K562 (cell line): ENCODE results near the gene ATP8B4. TPM values are rescaled to one million over a fixed set of nuclear protein-coding genes. Genes with fewer than 3 reads are reported as not detected.
A peak's percentile ranks its signal among the peaks of the same experiment; 100 is the strongest.

Experiments used
- ATAC-seq: fragments of 200-7000 bp; cut with Tn5 transposase; 3 replicates; pipeline ENCODE4 v1.9.1; 2020; ENCODE audit warnings: moderate library complexity
- BruUV-seq: library from RNA; stranded (reverse); fragments of 400-500 nt; replicated peaks from 2 replicates; lab custom pipeline; 2021; lab: Mats Ljungman, UMichigan
- CTCF ChIA-PET: fragments of 300-600 bp; formaldehyde crosslinking; extraction: SDS; loops from one replicate; lab custom pipeline; 2021; ENCODE audit warnings: low intra/inter-chr PET ratio; lab: Yijun Ruan, JAX
- POLR2A ChIA-PET: fragments of 300-600, 350-650 bp; sonication (Branson Sonifier 250); formaldehyde crosslinking; extraction: SDS; loops from one replicate; lab custom pipeline; 2021; ENCODE audit warnings: antibody characterized with exemption, inconsistent platforms; lab: Yijun Ruan, JAX
- DNase-seq, 4 experiments: peaks; one replicate each; pipeline versions ENCODE4 v3.0.0 to v3.0.0-alpha.2; 2011 to 2018; ENCODE audit warnings: low spot score in 3 of 4, mixed read lengths in 3 of 4; ENCODE audit errors: extremely low read depth in 1 of 4
- FAIRE-seq: peaks from 2 replicates; lab custom pipeline; 2011; peaks lifted over from hg19 to GRCh38; lab: Jason Lieb, UNC
- H2AFZ ChIP-seq: 2 replicates; pipeline ENCODE4 v1.6.0; 2011; ENCODE audit warnings: low read depth, low read length, control low read depth, inconsistent platforms
- H3K27ac ChIP-seq: fragments of 200-600 bp; 3 replicates; pipeline ENCODE4 v1.8.0; 2011; ENCODE audit warnings: low read depth, mild to moderate bottlenecking, control low read depth, inconsistent platforms, low read length, moderate library complexity, mixed read lengths; ENCODE audit errors: extremely low read depth
- H3K27me3 ChIP-seq, 2 experiments: fragments of 300-600 bp in 1 of 2; 2 replicates in 1 of 2; 3 replicates in 1 of 2; pipeline versions ENCODE4 v1.6.0 to v1.8.0; 2011; ENCODE audit warnings: inconsistent platforms in 2 of 2, low read length in 2 of 2, mild to moderate bottlenecking in 1 of 2, mixed read lengths in 1 of 2, moderate library complexity in 1 of 2; ENCODE audit not compliant: control insufficient read depth in 2 of 2, insufficient read depth in 2 of 2
- H3K36me3 ChIP-seq: fragments of 300-600 bp; 3 replicates; pipeline ENCODE4 v1.8.0; 2011; ENCODE audit warnings: mild to moderate bottlenecking, low read length, inconsistent platforms; ENCODE audit not compliant: control insufficient read depth, insufficient read depth
- H3K4me1 ChIP-seq, 2 experiments: fragments of 200-600 bp in 1 of 2; replicated peaks in 1 of 2; 2 replicates in 1 of 2; 3 replicates in 1 of 2; pipeline versions ENCODE4 v1.5.1 to v1.8.0; 2011; ENCODE audit warnings: inconsistent platforms in 2 of 2, low read length in 2 of 2, mild to moderate bottlenecking in 1 of 2, mixed read lengths in 1 of 2, moderate library complexity in 1 of 2; ENCODE audit not compliant: control insufficient read depth in 2 of 2, insufficient read depth in 2 of 2
- H3K4me2 ChIP-seq: 2 replicates; pipeline ENCODE4 v1.6.1; 2011; ENCODE audit warnings: low read length, control low read depth, inconsistent platforms, mixed read lengths; ENCODE audit not compliant: insufficient read depth
- H3K4me3 ChIP-seq: fragments of 200-600 bp; sonication (generic), shearing (Covaris generic); 2 replicates; pipeline ENCODE4 v1.5.1; 2016; ENCODE audit warnings: control low read depth, inconsistent platforms
- H3K79me2 ChIP-seq: fragments of 200-600 bp; 3 replicates; pipeline ENCODE4 v1.8.0; 2011; ENCODE audit warnings: low read length, inconsistent platforms; ENCODE audit not compliant: control insufficient read depth, insufficient read depth
- H3K9ac ChIP-seq, 2 experiments: 2 replicates each; pipeline versions ENCODE4 v1.6.0 to v1.6.1; 2011; ENCODE audit warnings: low read depth in 2 of 2, low read length in 2 of 2, control low read depth in 1 of 2, inconsistent platforms in 1 of 2, mild to moderate bottlenecking in 1 of 2, mixed read lengths in 1 of 2; ENCODE audit not compliant: insufficient read depth in 1 of 2
- H3K9me1 ChIP-seq: one replicate; pipeline ENCODE4 v1.6.0; 2011; ENCODE audit warnings: inconsistent platforms, mild to moderate bottlenecking, low read length, moderate library complexity; ENCODE audit not compliant: control insufficient read depth, insufficient read depth
- H3K9me3 ChIP-seq: replicated peaks from 2 replicates; pipeline ENCODE4 v1.5.1; 2011; ENCODE audit warnings: low read depth, low read length, inconsistent platforms; ENCODE audit not compliant: control insufficient read depth, insufficient read depth
- H4K20me1 ChIP-seq: replicated peaks from 2 replicates; pipeline ENCODE4 v1.6.1; 2011; ENCODE audit warnings: low read length, inconsistent platforms, mixed read lengths; ENCODE audit not compliant: control insufficient read depth, insufficient read depth
- ILK ChIP-seq: fragments of 450-650 bp; IDR thresholded peaks from 2 replicates; pipeline ENCODE4 v1.6.1; 2016; ENCODE audit warnings: missing genetic modification characterization, low read depth, mild to moderate bottlenecking, missing compliant biosample characterization, moderate library complexity, borderline replicate concordance
- KLF1 ChIP-seq: fragments of 450-650 bp; IDR thresholded peaks from 2 replicates; pipeline ENCODE4 v1.6.1; 2016; ENCODE audit warnings: missing genetic modification characterization, missing compliant biosample characterization
- PML ChIP-seq: IDR thresholded peaks from 2 replicates; pipeline ENCODE4 v1.6.1; 2012; ENCODE audit warnings: low read length, inconsistent platforms
- PREB ChIP-seq: sonication (generic); formaldehyde crosslinking; IDR thresholded peaks from 2 replicates; pipeline ENCODE4 v1.8.1; 2023; ENCODE audit warnings: mild to moderate bottlenecking, missing genetic modification reagents
- ZNF133 ChIP-seq: fragments of 250-450 bp; sonication (Bioruptor Pico); IDR thresholded peaks from 2 replicates; pipeline ENCODE4 v1.4.0; 2020; ENCODE audit warnings: mild to moderate bottlenecking
- ZNF23 ChIP-seq: fragments of 250-450 bp; sonication (Bioruptor Pico); IDR thresholded peaks from 2 replicates; pipeline ENCODE4 v1.4.0; 2020; ENCODE audit warnings: mild to moderate bottlenecking
- ZNF232 ChIP-seq: sonication (generic); formaldehyde crosslinking; IDR thresholded peaks from 2 replicates; pipeline ENCODE4 v1.8.0; 2022; ENCODE audit warnings: mild to moderate bottlenecking, missing genetic modification reagents
- ZNF507 ChIP-seq: conservative IDR thresholded peaks from 2 replicates; pipeline ENCODE4 v1.6.1; 2017; ENCODE audit warnings: missing genetic modification characterization, missing compliant biosample characterization
- WGBS: fragments of 100-300 bp; shearing (Covaris generic); methylation state at CpG from one replicate; pipeline ENCODE4 v1.1.6; 2016; ENCODE audit warnings: low coverage, mixed read lengths; ENCODE audit not compliant: insufficient coverage; ENCODE audit errors: missing lambda C conversion rate; 5-methylcytosine and 5-hydroxymethylcytosine counted together
- in situ Hi-C: fragments of 300-500 bp; cut with MboI; formaldehyde crosslinking; loops from 4 replicates; pipeline ENCODE4 v1.15.0; 2018; ENCODE audit warnings: inconsistent platforms, mixed read lengths
- intact Hi-C: fragments of 100-400 bp; cut with micrococcal nuclease; formaldehyde crosslinking; loops from 2 replicates; pipeline ENCODE4 v1.14.2; 2022
- polyA plus RNA-seq, 8 experiments: library from polyadenylated mRNA; depleted of rRNA in 4 of 8; stranded (reverse) in 5 of 8; unstranded in 3 of 8; fragments of >200 nt; fragmentation: Nextera tagmentation in 2 of 8; fragmentation: Illumina TruSeq in 1 of 8; extraction: Ambion mirVana in 2 of 8; extraction: Trizol in 1 of 8; gene quantifications; 2 replicates each; pipeline versions ENCODE4 v1.2.1 to v1.2.3, GENCODE V29; 2011 to 2014; ENCODE audit warnings: inconsistent platforms in 1 of 8, missing spikeins in 1 of 8
- total RNA-seq, 7 experiments: library from RNA; depleted of rRNA in 6 of 7; stranded (reverse); fragments of >200 nt in 6 of 7; fragmentation: Illumina TruSeq in 2 of 7; extraction: Trizol in 2 of 7; gene quantifications; 2 replicates each; pipeline versions ENCODE4 v1.2.1 to v1.2.3, GENCODE V29; 2011 to 2021; ENCODE audit warnings: low replicate concordance in 1 of 7

The ATP8B4 gene
- total and polyA plus RNA-seq, 9 of the 15 experiments (the other 6 are each of a cell fraction or from before 2014, with no cell fraction given): 0.14 to 2.5 (median 0.44) TPM

GRCh38 chr15:50044406-50044805 is 74.6 kb downstream of the ATP8B4 start (continued):
- no peak for TF ChIP-seq ZNF133 (CRISPR knock-in tag)
- no peak for TF ChIP-seq ZNF23
- TF ChIP-seq PREB (CRISPR knock-in tag): no peak
- TF ChIP-seq KLF1 (tag): no peak
- no peak for TF ChIP-seq ZNF232 (CRISPR knock-in tag)
- no peak for TF ChIP-seq ILK (tag)

- in situ Hi-C loops: no loop called here
Observed at GRCh38 chr15:50042775-50043174, 76.3 kb downstream of the ATP8B4 start.

More at GRCh38 chr15:50042775-50043174, 76.3 kb downstream of the ATP8B4 start:
- ATAC-seq: no peak
- no peak for FAIRE-seq
- H2AFZ ChIP-seq: no peak overlapping the region
- POLR2A ChIA-PET: no interaction called here
- no peaks in the 10 kb centered on the region for H3K36me3 ChIP-seq
- no peak overlapping the region for H3K9ac ChIP-seq
- H3K27ac ChIP-seq: no peak overlapping the region
- H3K79me2 ChIP-seq: no peaks in the 10 kb centered on the region
- H3K4me1 ChIP-seq: no peaks in the 10 kb centered on the region
- 3% methylated on average over 2 of the region's 2 CpGs for WGBS
- no peak for DNase-seq
- peak; percentile 97 for TF ChIP-seq ZNF507 (tag)
- no peak for TF ChIP-seq PML
- no peaks in the 10 kb centered on the region for H3K9me3 ChIP-seq
- intact Hi-C loops: no loop called here
- CTCF ChIA-PET: interaction anchor here (0.5 kb wide), 1 partner anchor 622 kb away, joined by 3 read pairs; no protein-coding TSS in a partner anchor
- no peaks in the 10 kb centered on the region for H4K20me1 ChIP-seq
- no peak overlapping the region for H3K4me2 ChIP-seq
- no TSS peak for BruUV-seq
- no peaks in the 10 kb centered on the region for H3K9me1 ChIP-seq
- H3K4me3 ChIP-seq: no peak overlapping the region
- no peaks in the 10 kb centered on the region for H3K27me3 ChIP-seq
